ENCODE results near the gene POLD3.

- TF ChIP-seq CTCF (IDR thresholded peaks at IDR 0.05) (no peak), POLR2A (IDR thresholded peaks at IDR 0.05) (no peak)
Measured at GRCh38 chr11:74686792-74687191, 94.4 kb downstream of the POLD3 start.

All from thyroid gland (tissue), 4 donors.